ENCODE results near the gene EPO.
"Not testable (repeated sequence)": the region's sequence is repeated elsewhere in the genome, so short reads cannot be mapped to it uniquely, and the experiment has no call there.

DNA sequence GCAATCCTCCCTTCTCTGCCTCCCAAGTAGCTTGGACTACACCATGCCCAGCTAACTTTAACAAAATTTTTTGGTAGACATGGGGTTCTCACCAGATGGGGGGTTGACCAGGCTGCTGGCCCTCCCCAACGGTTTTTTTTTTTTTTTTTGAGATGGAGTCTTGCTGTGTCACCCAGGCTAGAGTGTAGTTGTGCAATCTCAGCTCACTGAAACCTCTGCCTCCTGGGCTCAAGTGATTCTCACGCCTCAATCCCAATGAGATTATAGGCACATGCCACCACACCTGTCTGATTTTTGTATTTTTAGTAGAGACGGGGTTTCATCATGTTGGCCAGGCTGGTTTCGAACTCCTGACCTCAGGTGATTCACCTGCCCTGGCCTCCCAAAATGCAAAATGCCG is 42.6 kb downstream of the EPO start:
- not testable (repeated sequence) for TF ChIP-seq POLR2A (IDR thresholded peaks at IDR 0.05)
- TF ChIP-seq, protein P1, sequence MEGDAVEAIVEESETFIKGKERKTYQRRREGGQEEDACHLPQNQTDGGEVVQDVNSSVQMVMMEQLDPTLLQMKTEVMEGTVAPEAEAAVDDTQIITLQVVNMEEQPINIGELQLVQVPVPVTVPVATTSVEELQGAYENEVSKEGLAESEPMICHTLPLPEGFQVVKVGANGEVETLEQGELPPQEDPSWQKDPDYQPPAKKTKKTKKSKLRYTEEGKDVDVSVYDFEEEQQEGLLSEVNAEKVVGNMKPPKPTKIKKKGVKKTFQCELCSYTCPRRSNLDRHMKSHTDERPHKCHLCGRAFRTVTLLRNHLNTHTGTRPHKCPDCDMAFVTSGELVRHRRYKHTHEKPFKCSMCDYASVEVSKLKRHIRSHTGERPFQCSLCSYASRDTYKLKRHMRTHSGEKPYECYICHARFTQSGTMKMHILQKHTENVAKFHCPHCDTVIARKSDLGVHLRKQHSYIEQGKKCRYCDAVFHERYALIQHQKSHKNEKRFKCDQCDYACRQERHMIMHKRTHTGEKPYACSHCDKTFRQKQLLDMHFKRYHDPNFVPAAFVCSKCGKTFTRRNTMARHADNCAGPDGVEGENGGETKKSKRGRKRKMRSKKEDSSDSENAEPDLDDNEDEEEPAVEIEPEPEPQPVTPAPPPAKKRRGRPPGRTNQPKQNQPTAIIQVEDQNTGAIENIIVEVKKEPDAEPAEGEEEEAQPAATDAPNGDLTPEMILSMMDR (IDR thresholded peaks at IDR 0.05 in 8 of 11, conservative IDR thresholded peaks at IDR 0.05 in 3 of 11), result not testable (repeated sequence)
